ENCODE results near the gene IFFO2. TPM values are rescaled to one million over a fixed set of nuclear protein-coding genes. Genes with fewer than 3 reads are reported as not detected.

The IFFO2 gene
- total RNA-seq, 4 donors from 2014 or later, result 5.0 to 145 (median 13.6) TPM

- Histone ChIP-seq H3K4me1 (peaks cover 3 to 35% (median 23%) of the 10 kb centered on the region in 4 donors), H3K9me3 (no peaks in the 10 kb centered on the region), H3K27ac (no peak overlapping the region), H3K4me3 (no peak overlapping the region), H3K36me3 (no peaks in the 10 kb centered on the region), H3K27me3 (no peaks in the 10 kb centered on the region)
- intact Hi-C loops (cut with DNase I; ENCODE audit: low total_unique reads), result loop anchor here (5.0 kb wide), 1 partner anchor 52 kb away; no protein-coding TSS in a partner anchor
- no peak for DNase-seq
- TF ChIP-seq POLR2AphosphoS5 (IDR thresholded peaks at IDR 0.05) (no peak), CTCF (IDR thresholded peaks at IDR 0.05) (no peak), EP300 (IDR thresholded peaks at IDR 0.05; ENCODE audit: low read depth) (no peak), POLR2A (IDR thresholded peaks at IDR 0.05) (no peak)
- in situ Hi-C loops (cut with MboI; ENCODE audit: low pct_ligation_motif_present in 1 of 4, low pct_unique_long_range_greater_than_20kb in 1 of 4, low sequenced_read_pairs in 3 of 4), result no loop called here
- 73 to 80% methylated on average over 3 to 4 of the region's 4 CpGs for WGBS, 2 donors (ENCODE audit: low coverage in 1 of 2)
Measured at GRCh38 chr1:18959591-18959990, 3.1 kb upstream of the IFFO2 start.

- H3K9me3 ChIP-seq, result no peaks in the 10 kb centered on the region
- no peaks in the 10 kb centered on the region for H3K27me3 ChIP-seq
- peaks cover 4 to 50% (median 32%) of the 10 kb centered on the region in 4 donors for H3K4me1 ChIP-seq
- 54 to 71% methylated on average over 9 to 17 of the region's 17 CpGs for WGBS, 2 donors (ENCODE audit: low coverage in 1 of 2)
- in situ Hi-C loops (cut with MboI; ENCODE audit: low pct_ligation_motif_present in 1 of 4, low pct_unique_long_range_greater_than_20kb in 1 of 4, low sequenced_read_pairs in 3 of 4), result no loop called here
- H3K4me3 ChIP-seq, result peak overlapping the region in 1 of 4 donors; percentile 62
- no peak for DNase-seq
- intact Hi-C loops (cut with DNase I; ENCODE audit: low total_unique reads), result loop anchor here (5.0 kb wide), 1 partner anchor 50 kb away; no protein-coding TSS in a partner anchor
- no peaks in the 10 kb centered on the region for H3K36me3 ChIP-seq
- TF ChIP-seq POLR2A (IDR thresholded peaks at IDR 0.05) (no peak), POLR2AphosphoS5 (IDR thresholded peaks at IDR 0.05) (no peak), CTCF (IDR thresholded peaks at IDR 0.05) (no peak), EP300 (IDR thresholded peaks at IDR 0.05; ENCODE audit: low read depth) (no peak)
- H3K27ac ChIP-seq, result peak overlapping the region in 1 of 4 donors; percentile 90
Measured at GRCh38 chr1:18957532-18958300, 1.2 kb upstream of the IFFO2 start.

GRCh38 chr1:18957136-18957521 lies 653 bp upstream of the IFFO2 start:
- TF ChIP-seq POLR2AphosphoS5 (IDR thresholded peaks at IDR 0.05) (no peak), EP300 (IDR thresholded peaks at IDR 0.05; ENCODE audit: low read depth) (no peak), CTCF (IDR thresholded peaks at IDR 0.05) (no peak), POLR2A (IDR thresholded peaks at IDR 0.05) (no peak)
- Histone ChIP-seq H3K27ac (peak overlapping the region; percentile 75 to 91 (median 86)), H3K9me3 (no peaks in the 10 kb centered on the region), H3K4me3 (peak overlapping the region; percentile 42 to 91 (median 76)), H3K4me1 (peaks cover 6 to 45% (median 27%) of the 10 kb centered on the region in 4 donors), H3K36me3 (no peaks in the 10 kb centered on the region), H3K27me3 (no peaks in the 10 kb centered on the region)
- intact Hi-C loops (cut with DNase I; ENCODE audit: low total_unique reads), result loop anchor here (5.0 kb wide), 1 partner anchor 50 kb away; no protein-coding TSS in a partner anchor
- no peak for DNase-seq
- 10% methylated on average over 27 of the region's 27 CpGs; no CpG with 5 or more reads in 1 of the 2 donors for WGBS, 2 donors (ENCODE audit: low coverage in 1 of 2)
- in situ Hi-C loops (cut with MboI; ENCODE audit: low pct_ligation_motif_present in 1 of 4, low pct_unique_long_range_greater_than_20kb in 1 of 4, low sequenced_read_pairs in 3 of 4), result no loop called here

- Histone ChIP-seq H3K9me3 (no peaks in the 10 kb centered on the region), H3K4me3 (peak overlapping the region; percentile 62 to 91 (median 76)), H3K27me3 (no peaks in the 10 kb centered on the region), H3K36me3 (no peaks in the 10 kb centered on the region), H3K27ac (peak overlapping the region; percentile 82 to 91 (median 88)), H3K4me1 (peaks cover 7 to 54% (median 36%) of the 10 kb centered on the region in 4 donors)
- peak; percentile 57 for DNase-seq
- intact Hi-C loops (cut with DNase I; ENCODE audit: low total_unique reads), result loop anchor here (5.0 kb wide), 1 partner anchor 48 kb away; no protein-coding TSS in a partner anchor
- WGBS, 2 donors (ENCODE audit: low coverage in 1 of 2), result 1% methylated on average over 41 of the region's 90 CpGs; no CpG with 5 or more reads in 1 of the 2 donors
- TF ChIP-seq CTCF (IDR thresholded peaks at IDR 0.05) (peak in 2 of 5 experiments; percentile 2 to 25), POLR2A (IDR thresholded peaks at IDR 0.05) (no peak)
- in situ Hi-C loops (cut with MboI; ENCODE audit: low pct_ligation_motif_present in 1 of 4, low pct_unique_long_range_greater_than_20kb in 1 of 4, low sequenced_read_pairs in 3 of 4), result no loop called here
Measured at GRCh38 chr1:18955441-18956192, 859 bp downstream of the IFFO2 start.

Measured in transverse colon (tissue), 4 donors.